Lung (tissue), 12 donors: Measurements from ENCODE around the gene ZC3H7A. TPM values are rescaled to one million over a fixed set of nuclear protein-coding genes. Genes with fewer than 3 reads are reported as not detected.
"Not testable (repeated sequence)": the region's sequence is repeated elsewhere in the genome, so short reads cannot be mapped to it uniquely, and the experiment has no call there.

Experiments
- ATAC-seq: fragments of 200-7000 bp; cut with Tn5 transposase; one replicate; pipeline ENCODE4 v1.9.1; 2020; ENCODE audit warnings: moderate number of reproducible peaks; ENCODE audit not compliant: insufficient read depth, low FRiP score
- DNase-seq, 3 donors: peaks; one replicate each; pipeline ENCODE4 v3.0.0-alpha.2; 2013 to 2017
- H3K27ac ChIP-seq, 2 donors: one replicate each; pipeline ENCODE4 v1.5.1; 2013; ENCODE audit warnings: mild to moderate bottlenecking in 2 of 2, moderate library complexity in 2 of 2, control low read depth in 1 of 2, inconsistent platforms in 1 of 2, low read depth in 1 of 2, low read length in 1 of 2
- H3K27me3 ChIP-seq, 3 donors: one replicate each; pipeline ENCODE4 v1.5.1; 2013; ENCODE audit warnings: low read length in 2 of 3; ENCODE audit not compliant: control insufficient read depth in 3 of 3, insufficient read depth in 3 of 3
- H3K36me3 ChIP-seq, 4 donors: one replicate each; pipeline ENCODE4 v1.5.1; 2013; ENCODE audit warnings: low read length in 4 of 4, mild to moderate bottlenecking in 1 of 4, moderate library complexity in 1 of 4; ENCODE audit not compliant: control insufficient read depth in 4 of 4, insufficient read depth in 4 of 4
- H3K4me1 ChIP-seq, 5 donors: one replicate each; pipeline ENCODE4 v1.5.1; 2013; ENCODE audit warnings: low read length in 5 of 5, mild to moderate bottlenecking in 2 of 5, moderate library complexity in 1 of 5; ENCODE audit not compliant: control insufficient read depth in 5 of 5, insufficient read depth in 5 of 5
- H3K4me3 ChIP-seq: one replicate; pipeline ENCODE4 v1.5.1; 2013; ENCODE audit warnings: mild to moderate bottlenecking, control low read depth, moderate library complexity
- H3K9ac ChIP-seq, 2 donors: one replicate each; pipeline ENCODE4 v1.5.1; 2013; ENCODE audit warnings: low read length in 2 of 2, control low read depth in 1 of 2; ENCODE audit not compliant: insufficient read depth in 1 of 2
- H3K9me3 ChIP-seq, 4 donors: one replicate each; pipeline ENCODE4 v1.5.1; 2013; ENCODE audit warnings: low read length in 3 of 4, mild to moderate bottlenecking in 1 of 4, moderate library complexity in 1 of 4; ENCODE audit not compliant: control insufficient read depth in 4 of 4, insufficient read depth in 3 of 4
- WGBS, 2 donors: extraction: QIAGEN DNeasy Blood & Tissue Kit; methylation state at CpG; one replicate each; pipeline ENCODE4 v1.1.7; 2013; 5-methylcytosine and 5-hydroxymethylcytosine counted together
- polyA plus RNA-seq, 2 donors: library from polyadenylated mRNA; stranded (reverse); fragments of 200-250 nt; gene quantifications; one replicate each; pipeline ENCODE4 v1.2.1, GENCODE V29; 2013
- total RNA-seq, 2 donors: library from RNA; depleted of rRNA in 1 of 2; stranded (reverse); fragments of >200 nt in 1 of 2; gene quantifications; one replicate each; pipeline ENCODE4 v1.2.1, GENCODE V29; 2014 to 2021
- TF ChIP-seq, protein P1 (sequence below): IDR thresholded peaks from 2 replicates; pipeline ENCODE4 v1.5.1; 2012; ENCODE audit warnings: mild to moderate bottlenecking; ENCODE audit errors: control extremely low read depth, extremely low read depth
- donor health status: control.
- donor health status: control.
- donor health status: Bipolar disorder and iron deficiency.
- donor health status: healthy.
- donor health status: DM: yes; HTN: yes; CAD: no.

Gene ZC3H7A
- total and polyA plus RNA-seq, 4 donors, result 22.1 to 127 (median 36.2) TPM

GRCh38 chr16:11828696-11829095 is 31.6 kb upstream of the ZC3H7A start:
- TF ChIP-seq, protein P1, sequence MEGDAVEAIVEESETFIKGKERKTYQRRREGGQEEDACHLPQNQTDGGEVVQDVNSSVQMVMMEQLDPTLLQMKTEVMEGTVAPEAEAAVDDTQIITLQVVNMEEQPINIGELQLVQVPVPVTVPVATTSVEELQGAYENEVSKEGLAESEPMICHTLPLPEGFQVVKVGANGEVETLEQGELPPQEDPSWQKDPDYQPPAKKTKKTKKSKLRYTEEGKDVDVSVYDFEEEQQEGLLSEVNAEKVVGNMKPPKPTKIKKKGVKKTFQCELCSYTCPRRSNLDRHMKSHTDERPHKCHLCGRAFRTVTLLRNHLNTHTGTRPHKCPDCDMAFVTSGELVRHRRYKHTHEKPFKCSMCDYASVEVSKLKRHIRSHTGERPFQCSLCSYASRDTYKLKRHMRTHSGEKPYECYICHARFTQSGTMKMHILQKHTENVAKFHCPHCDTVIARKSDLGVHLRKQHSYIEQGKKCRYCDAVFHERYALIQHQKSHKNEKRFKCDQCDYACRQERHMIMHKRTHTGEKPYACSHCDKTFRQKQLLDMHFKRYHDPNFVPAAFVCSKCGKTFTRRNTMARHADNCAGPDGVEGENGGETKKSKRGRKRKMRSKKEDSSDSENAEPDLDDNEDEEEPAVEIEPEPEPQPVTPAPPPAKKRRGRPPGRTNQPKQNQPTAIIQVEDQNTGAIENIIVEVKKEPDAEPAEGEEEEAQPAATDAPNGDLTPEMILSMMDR, result no peak
- Histone ChIP-seq H3K4me1 (peaks cover 0 to 2% (median 0%) of the 10 kb centered on the region in 5 donors), H3K36me3 (no peaks in the 10 kb centered on the region), H3K9me3 (no peaks in the 10 kb centered on the region), H3K27me3 (no peaks in the 10 kb centered on the region), H3K27ac (no peak overlapping the region), H3K4me3 (no peak overlapping the region), H3K9ac (no peak overlapping the region)
- WGBS, 2 donors, result 78 to 81% methylated on average over 5 of the region's 5 CpGs
- ATAC-seq (no peak), DNase-seq (peak in 1 of 3 donors; percentile 26)

- not testable (repeated sequence) for DNase-seq, H3K9ac ChIP-seq, H3K27me3 ChIP-seq, H3K36me3 ChIP-seq, H3K4me3 ChIP-seq, ATAC-seq, H3K4me1 ChIP-seq, H3K27ac ChIP-seq, H3K9me3 ChIP-seq
- 86 to 91% methylated on average over 13 of the region's 13 CpGs for WGBS, 2 donors
Observed at GRCh38 chr16:11825520-11826165, 28.6 kb upstream of the ZC3H7A start.

- no peak overlapping the region for H3K9ac ChIP-seq
- TF ChIP-seq, protein P1, result no peak
- ATAC-seq (peak; percentile 53), DNase-seq (peak in 1 of 3 donors; percentile 37)
- WGBS, 2 donors, result 25 to 32% methylated on average over 5 of the region's 5 CpGs
- no peaks in the 10 kb centered on the region for H3K27me3 ChIP-seq
- H3K36me3 ChIP-seq, result no peaks in the 10 kb centered on the region
- H3K9me3 ChIP-seq, result no peaks in the 10 kb centered on the region
- peaks cover 0 to 2% (median 0%) of the 10 kb centered on the region in 5 donors for H3K4me1 ChIP-seq
- H3K27ac ChIP-seq, result no peak overlapping the region
- H3K4me3 ChIP-seq, result no peak overlapping the region
Observed at GRCh38 chr16:11824362-11824761, 27.3 kb upstream of the ZC3H7A start.

DNA sequence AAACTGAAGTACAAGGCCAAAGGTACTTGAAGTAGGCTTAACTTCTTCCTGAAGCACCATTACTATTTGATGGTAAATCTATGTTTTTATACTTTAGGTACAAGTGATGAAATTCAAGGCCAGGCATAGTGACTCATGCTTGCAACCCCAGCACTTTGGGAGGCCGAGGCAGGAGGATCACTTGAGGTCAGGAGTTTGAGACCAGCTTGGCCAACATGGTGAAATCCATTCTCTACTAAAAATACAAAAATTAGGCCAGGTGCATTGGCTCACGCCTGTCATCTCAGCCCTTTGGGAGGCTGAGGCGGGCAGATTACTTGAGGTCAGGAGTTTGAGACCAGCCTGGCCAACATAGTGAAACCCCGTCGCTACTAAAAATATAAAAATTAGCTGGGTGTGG is 26.6 kb upstream of the ZC3H7A start:
- not testable (repeated sequence) for H3K4me3 ChIP-seq, ATAC-seq, H3K9ac ChIP-seq, H3K9me3 ChIP-seq, H3K27me3 ChIP-seq, H3K36me3 ChIP-seq, H3K27ac ChIP-seq, H3K4me1 ChIP-seq, DNase-seq
- 91 to 92% methylated on average over 5 of the region's 5 CpGs for WGBS, 2 donors
